Measurements from ENCODE around the gene NPTX1.

GRCh38 chr17:80447790-80448189, 28.6 kb downstream of the NPTX1 start:
- no peak for TF ChIP-seq POLR2A (IDR thresholded peaks at IDR 0.05)
- no peak for TF ChIP-seq CTCF (IDR thresholded peaks at IDR 0.05)

Measured in thyroid gland (tissue), 4 donors.